GM12891 (cell line): Measurements from ENCODE around the gene PPDPF.

Experiments
- POLR2A ChIP-seq: IDR thresholded peaks from 2 replicates; pipeline ENCODE4 v1.6.1; 2011; ENCODE audit warnings: low read depth, low read length, control low read depth
- POLR2AphosphoS5 ChIP-seq: IDR thresholded peaks from 2 replicates; pipeline ENCODE4 v1.6.1; 2011; ENCODE audit warnings: low read depth, low read length, control low read depth

- TF ChIP-seq POLR2A (no peak), POLR2AphosphoS5 (no peak)
These were observed 6.6 kb downstream of the PPDPF start for GRCh38 chr20:63527184-63527583.
